ENCODE data around the gene AOPEP.

AOPEP gene

DNA sequence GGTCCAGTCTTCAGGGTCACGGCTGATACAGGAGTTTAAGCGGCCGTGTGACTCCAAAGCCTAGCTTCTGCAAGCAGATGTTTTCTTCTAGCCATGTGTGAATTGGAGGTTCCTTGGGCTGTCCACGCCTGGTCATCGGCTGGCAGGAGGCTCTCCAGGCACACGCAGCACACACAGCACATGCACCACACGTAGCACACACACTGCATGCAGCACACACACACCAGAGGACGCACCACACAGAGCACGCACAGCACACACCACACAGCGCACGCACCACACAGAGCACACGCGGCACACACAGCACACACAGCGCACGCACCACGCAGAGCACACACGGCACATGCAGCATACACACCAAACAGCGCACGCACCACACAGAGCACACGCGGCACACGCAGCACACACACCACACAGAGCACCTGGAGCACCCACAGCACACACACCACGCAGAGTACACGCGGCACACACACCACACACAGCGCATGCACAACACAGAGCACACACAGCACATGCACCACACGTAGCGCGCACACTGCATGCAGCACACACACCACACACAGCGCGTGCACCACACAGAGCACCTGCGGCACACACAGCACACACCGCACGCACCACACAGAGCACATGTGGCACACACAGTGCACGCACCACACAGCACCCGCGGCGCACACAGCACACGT lies 356.7 kb downstream of the AOPEP start:
- DNase-seq (ENCODE audit: low read depth in 3 of 3) = no peak

DNA sequence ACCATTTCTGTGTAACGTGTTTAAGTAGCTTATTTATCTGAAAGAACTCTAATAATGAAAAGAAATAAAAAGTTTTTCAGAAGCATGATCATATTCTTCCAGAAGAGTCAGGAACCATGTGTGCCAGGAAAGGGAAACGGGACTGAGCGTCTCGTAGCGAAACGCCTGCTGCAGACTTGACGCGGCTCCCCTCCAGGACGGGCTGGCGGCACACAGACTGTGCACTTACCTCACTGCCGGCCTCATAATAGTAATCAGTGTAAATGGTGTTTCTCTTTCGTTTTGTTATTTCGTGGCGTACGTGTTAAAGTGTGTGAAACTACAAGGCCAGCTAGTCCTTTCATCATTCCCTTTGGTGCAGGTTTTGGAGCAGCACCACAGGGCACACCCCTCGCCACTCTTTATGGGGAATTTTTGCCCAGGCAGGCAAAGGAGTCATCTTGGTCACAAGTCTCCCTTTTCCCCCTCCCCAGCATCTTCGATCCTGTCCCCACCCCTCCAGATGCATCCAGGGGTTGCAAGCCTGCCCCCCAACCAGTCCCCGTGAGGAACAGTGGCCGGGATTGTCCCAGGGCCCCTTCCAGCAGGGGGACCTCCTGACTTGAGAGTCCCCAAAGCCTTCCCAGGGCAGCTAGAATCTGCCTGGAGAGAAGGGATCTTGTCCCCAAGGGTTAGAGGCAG lies 357.9 kb downstream of the AOPEP start:
- DNase-seq (ENCODE audit: low read depth in 3 of 3) = no peak

DNA sequence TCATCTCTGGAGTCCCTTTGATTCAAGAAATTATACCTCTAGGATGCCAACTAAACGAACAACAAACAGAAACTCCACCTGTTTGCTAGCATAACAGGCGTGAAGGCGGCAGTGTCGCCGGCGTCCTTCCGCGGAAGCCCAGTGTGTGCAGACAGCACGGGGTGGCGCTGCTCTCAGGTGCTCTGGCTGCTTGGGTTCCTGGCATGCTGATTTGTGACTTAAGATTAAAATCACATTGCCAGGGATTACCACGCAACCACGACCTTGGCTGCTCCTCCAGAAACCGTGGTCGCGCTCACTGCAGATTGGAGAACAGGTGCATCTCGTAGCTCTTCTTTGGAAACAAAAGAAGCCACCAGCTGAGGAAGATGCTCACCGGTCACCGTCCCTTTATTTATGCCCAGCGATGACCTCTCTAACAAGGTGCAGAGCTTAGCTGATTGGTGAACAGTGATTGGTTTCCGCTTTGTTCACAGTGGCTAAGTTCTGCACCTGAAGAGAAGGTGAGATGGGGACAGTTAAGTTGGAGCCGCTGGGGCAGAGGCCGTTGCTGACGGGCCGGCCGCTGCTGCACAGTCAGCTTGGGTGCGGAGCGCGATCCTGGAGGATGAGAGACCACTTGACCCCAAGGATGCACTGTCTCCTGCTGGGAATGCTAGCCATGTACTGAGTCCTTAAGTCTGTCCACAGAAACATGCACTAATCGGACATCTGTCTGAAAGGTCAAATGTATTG lies 358.7 kb downstream of the AOPEP start:
- no peak for DNase-seq (ENCODE audit: low read depth in 3 of 3)

DNA sequence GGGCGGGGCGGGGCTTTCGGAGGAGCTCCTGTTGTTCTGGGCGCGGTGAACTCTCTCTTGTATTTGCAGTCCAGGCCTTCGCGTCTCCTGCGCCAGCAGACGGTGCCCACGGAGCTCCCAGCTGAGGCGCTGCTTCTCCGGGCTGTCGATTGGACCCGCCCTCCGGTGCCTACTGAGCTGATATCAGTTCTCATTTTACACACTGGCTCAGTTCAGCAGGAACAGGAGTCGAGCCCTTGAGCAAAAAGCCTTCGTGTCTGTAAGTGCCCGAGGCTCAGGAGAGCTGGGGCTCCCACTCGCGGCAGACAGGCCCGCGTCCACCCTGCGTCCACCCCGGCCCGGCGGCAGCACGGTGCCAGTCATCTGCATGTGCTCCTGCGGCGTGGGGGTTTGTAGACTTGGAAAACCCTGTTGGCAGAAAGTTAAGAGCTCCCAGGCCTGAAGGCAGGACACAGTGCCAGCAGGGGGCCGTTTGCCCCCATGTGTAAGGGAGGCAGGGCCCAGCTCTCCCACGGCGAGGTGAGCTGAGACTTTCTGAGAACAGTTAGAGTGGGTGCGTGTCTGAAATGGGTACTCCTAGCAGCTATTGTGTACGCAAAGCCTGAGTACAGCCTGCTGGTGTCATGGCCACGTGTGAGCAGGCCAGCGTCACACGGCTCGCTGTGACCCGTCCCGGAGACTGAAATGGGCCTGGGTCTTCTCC lies 359.5 kb downstream of the AOPEP start:
- DNase-seq (ENCODE audit: low read depth in 3 of 3) = no peak

DNA sequence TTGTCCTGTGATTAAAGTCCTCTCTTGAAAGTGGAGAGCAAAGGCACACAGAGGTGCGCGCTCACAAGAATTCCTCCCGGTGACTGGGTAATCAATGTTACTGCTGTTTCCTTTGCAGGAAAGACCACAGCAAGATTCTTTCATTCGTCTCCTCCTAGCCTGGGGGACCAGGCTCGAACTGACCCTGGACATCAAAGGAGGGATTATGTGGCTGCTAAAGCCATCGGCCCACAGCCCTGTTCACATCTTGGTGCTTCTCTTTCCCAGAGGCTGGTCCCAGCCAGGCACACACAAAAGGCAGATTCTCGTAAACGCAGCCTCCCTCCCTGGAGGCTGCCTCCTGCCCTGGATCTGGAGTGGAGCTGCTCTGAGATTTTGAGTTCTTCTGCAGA lies 360.1 kb downstream of the AOPEP start:
- DNase-seq (ENCODE audit: low read depth in 3 of 3) = no peak

DNA sequence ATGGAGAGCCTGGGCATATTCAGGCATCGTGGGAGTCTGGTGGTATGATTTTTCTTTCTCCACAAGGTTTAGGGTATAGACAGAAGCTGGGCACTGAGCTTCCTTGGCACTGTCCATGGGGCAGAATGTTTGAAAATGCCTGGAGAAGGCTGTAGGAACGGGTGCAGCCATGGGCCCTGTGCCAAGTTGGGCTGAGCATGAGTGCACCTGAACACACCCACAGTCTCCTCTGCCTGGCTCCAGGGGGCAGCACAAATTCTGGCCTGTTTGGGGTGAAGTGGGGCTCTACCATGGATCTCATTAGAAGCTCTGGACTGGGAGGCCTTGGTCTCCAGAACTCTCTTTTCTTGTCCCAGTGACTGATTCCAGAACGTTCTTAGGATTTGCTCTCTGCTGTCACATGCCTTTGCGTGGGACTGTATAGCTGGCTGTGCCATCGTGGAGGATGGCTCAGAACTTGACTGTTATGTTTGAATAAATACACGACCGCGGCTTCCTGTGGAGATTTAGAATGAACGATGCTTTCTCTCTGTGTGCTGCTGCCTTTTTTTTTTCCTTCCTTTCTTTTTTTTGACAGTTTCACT lies 361.3 kb downstream of the AOPEP start:
- no peak for DNase-seq (ENCODE audit: low read depth in 3 of 3)

DNA sequence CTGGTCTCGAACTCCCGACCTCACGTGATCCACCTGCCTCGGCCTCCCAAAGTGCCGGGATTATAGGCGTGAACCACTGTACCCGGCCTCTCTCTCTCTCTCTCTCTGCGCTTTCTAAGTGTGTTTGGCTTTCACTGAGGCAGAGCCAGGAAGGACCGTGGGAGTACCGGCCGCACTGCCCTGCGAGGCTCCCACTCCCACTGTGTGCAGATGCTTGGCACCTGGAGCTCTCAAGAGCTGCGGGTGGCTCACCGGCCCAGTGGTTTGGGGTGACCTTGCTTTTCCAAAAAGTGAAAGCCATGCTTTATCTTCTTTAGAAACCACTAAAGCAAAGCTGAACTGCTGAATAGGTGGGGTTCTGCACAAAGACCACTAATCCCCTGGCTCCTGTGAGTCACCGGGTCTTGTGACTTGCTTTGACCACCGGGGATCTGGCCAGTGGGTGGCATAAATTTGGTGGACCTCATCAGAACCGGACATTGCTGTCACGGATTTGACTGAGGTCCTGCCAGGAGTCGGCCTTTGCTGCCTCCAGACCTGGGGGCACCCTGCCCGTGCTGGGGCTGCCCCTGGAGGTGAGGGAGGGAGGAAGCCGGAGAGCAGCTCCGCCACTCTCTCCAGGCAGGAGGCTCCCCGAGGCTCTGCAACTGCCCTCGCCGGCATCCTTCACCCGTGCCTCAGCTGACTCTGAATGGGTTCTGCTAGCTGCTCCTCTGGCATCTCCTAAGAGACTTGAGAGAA lies 362.1 kb downstream of the AOPEP start:
- no peak for DNase-seq (ENCODE audit: low read depth in 3 of 3)

DNA sequence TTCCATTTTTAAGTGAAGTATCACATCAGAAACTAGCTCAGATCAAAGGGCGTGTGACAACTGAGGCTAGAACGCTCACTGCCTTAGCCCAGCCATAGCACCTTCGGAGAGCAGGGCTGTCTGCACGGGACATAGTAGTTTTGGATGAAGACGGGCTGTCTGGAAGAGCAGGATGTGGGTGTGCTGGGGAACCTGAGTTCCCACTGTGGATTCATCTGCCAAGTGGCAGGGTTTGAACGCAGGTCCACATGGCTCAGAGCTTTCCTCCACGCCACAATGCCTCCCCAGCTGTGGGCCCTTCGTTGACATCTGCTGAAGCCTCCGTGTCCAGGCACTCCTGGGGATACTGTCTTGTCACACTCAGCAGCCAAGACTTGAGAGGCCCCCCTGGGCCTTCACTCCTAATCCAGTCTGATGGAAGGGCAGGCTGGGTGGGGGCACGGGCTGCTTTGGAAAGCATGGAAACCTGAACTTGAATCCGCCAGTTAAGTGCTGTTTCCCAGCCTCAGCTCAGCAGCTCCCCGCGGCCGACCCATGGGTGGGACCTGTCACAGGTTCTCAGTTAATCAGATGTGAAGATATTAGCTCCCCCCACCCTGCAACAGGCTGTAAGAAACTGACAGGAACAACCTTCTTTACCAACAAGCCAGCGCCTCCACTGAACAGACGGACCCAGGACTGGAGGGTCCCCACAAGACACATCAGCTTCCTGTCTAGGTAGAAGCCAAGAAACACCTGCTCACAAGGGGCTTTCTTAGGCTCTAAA lies 362.9 kb downstream of the AOPEP start:
- no peak for DNase-seq (ENCODE audit: low read depth in 3 of 3)

DNA sequence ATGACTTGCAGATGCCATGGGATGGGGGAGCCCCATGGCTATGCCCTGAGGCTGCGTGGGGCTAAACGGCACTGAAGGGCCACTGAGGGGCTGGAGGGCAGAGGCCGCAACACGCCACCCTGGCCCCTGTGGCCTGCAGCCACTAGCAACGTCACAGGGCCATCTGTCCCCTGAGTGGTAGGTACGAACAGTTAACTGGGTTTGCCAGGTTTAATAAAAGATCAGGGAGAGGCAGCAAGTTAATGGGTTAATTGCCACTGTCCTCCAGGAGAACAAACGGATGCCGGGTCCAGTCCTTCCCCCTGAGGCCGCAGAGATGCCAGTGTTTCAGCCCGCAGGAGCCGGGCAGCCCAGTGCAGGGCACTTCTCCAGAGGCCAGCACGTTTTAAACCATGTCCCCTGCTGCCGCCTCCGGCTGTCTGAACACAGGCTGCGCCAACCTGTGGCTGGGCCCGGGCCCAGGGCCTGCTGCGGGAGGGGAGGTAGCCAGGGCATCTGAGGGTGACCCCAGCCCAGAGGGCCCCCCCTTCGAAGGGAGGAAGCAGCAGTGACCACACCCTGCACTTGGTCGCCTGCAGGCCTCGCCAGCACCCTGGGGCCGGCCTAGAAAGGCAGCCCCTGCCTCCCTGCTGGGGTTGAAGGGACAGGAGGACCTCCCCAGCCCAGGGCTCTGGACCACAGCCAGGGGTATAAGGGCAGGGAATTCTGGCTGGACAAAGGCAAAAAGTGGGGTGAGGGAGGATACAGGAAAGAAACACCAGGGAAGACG lies 363.7 kb downstream of the AOPEP start:
- DNase-seq (ENCODE audit: low read depth in 3 of 3) = no peak

DNA sequence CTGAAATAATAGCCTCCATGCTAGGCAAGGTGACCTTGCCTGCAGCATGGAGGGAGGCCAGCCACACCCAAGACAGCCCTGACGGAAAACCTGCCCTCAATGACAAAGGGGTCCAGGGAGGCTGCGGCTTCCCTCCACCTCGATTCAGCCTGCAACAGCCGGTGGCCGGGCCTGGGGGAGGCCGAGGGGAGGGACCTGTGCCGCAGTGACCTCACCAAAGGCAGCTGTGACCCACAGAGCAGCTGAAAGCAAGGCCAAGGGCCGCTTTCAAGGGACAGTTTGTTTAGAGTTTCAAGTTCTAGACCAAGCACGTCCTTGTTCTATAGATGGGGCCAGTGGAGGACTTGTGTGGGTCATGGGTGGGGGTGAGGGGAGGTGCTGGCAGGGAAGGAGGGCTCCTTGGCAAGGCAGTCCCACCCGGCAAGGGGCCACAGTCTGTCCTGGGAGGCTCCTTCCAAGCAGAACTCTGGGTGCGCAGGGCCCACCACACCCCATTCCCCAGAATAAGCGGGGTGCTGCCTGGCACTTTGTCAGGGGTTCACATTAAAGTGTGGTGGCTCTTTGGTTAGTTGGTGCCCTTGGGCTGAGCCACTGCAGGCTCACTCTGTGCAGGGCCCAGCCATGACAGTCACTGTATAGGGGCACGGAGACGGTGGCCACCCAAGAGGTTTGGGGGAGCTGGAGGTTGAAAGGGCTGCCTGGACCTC lies 364.5 kb downstream of the AOPEP start:
- DNase-seq (ENCODE audit: low read depth in 3 of 3) = no peak

DNA sequence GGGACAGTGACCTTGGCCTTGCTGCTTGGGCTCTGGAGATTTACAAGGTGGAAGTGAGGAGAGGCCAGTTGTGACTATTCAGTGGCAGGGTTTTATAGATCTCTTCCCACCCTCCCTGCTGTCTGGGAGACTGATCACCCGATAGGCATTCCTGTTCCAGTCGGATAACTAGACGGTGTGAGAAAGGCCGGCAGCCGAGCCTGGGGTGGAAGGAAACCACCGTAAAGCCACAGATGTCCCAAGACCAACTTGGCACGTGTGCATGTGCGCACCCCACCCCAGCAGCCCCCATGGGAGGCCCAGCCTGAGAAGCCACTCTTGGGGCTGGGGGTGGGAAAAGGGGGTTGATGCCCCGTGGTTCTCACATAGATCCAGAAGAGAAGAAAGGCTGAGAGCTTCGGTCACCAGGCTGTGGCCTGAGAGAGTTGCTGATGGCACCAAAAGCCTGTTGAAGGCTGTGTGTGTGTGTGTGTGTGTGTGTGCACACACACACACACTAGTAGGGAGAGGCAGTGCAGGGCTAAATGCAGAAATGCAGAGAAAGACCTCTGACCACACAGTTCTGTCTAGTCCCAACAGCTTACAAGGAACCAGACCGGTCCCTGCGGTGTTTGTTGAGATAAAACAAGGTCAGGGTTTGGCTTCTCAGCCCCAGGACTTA lies 365.2 kb downstream of the AOPEP start:
- DNase-seq (ENCODE audit: low read depth in 3 of 3) = no peak

DNA sequence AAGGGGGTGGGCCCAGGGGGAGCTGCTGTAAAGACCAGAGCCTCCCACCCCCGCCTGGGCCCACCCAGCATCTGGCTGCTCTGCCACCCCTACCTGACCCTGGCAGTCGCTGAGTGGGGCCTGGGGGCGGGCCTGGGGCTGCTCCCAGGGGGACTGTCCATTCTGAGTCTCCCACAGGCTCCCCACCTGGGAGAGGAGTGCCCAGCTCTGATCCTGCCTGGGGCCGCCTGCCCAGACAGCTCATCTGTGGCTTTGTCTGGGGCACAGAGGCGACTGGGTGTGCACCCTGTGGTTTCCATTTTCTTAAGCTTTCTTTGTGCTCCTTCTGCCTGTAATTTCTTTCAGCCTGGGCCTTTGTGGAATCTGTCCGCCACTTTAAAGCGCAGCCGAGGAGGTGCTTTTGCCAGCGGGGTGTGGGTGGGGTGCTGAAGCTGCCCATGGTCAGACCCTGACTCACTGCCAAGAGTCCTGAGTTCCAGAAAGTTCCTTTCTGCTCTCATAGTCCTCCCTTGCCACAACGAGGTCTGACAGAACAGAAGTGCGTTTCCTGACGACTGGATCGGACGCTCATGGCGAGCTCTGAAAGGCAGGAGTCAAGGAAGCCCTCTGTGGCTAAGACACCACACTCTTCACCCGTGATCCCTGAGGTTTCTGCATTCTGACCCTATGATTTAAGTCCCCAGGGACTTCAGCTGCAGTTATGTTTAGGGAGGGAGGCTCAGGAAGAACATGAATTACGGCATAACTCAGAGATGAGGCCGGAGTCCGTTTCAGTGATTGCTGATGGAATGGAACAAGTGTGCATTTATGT lies 366.0 kb downstream of the AOPEP start:
- DNase-seq (ENCODE audit: low read depth in 3 of 3) = no peak

DNA sequence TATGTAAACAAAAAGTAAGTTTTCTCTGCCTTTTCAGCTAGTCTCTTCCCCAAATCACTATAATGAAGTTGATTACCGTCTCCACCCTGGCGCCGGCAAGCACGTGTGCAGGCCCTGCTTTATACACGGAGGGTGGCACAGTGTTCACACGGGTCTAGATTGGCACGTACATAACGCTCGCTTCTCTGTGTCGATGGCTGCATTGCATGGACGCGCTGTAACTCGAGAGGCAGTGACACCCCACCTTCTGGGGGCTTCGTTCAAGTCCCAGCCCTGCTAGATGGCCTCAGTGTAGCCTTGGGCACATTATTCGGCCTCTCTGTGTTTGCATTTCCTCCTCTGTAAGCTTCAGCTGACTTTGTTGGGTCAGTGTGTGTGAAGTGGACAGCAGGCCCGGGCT lies 367.1 kb downstream of the AOPEP start:
- DNase-seq (ENCODE audit: low read depth in 3 of 3) = no peak

DNA sequence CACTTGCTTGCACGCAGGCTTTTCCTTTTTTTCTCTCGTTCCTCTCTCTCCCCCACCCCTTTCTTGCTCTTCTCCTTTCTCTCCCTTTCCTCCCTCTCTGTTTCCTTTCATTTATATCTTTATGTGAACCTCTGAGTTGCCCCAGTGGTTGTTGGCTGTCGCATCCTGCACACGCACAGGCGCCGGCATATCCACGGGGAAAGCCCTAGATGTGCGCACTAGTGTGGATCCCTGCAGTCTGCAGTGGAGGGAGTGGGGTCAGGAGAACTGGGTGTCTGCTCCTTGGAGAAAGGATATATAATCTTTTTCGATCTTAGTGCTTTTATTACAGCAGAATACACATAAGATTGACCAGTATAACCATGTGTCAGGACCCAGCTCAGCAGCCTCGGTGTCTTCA lies 367.5 kb downstream of the AOPEP start:
- DNase-seq (ENCODE audit: low read depth in 3 of 3) = no peak

DNA sequence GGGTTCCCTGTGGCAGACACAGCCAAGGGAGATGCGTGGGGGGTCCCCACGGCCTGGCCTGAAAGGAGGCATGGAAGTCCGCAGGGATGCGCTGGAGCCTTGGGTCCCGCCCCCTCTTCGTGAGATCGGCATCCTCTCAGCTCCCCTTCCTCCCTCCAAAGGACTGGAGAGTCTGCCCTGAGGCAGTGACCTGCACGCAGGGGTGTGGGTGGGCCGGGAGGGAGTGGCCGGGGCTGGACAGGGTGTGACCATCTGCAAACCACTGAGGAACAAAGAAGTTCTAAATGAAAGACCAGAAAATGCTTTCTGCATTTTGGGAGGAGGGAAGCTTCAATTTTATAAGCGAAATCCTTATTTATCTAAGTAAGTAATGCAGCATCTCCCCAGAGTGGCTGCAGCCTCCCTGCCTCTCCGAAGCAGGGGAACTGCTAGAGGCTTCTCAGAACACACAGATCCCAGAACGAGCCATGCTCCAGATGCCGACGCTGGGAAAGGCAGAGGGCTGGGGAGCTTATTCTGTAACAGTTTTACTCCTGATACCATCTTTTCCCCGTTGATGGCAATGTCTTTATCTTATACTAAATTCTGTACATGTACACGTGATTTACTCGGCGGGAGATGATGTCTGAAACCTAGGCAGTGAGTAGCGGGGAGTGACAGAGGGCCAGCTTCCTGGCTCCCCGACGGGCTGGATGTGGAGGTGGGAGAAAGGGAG lies 369.3 kb downstream of the AOPEP start:
- no peak for DNase-seq (ENCODE audit: low read depth in 3 of 3)

DNA sequence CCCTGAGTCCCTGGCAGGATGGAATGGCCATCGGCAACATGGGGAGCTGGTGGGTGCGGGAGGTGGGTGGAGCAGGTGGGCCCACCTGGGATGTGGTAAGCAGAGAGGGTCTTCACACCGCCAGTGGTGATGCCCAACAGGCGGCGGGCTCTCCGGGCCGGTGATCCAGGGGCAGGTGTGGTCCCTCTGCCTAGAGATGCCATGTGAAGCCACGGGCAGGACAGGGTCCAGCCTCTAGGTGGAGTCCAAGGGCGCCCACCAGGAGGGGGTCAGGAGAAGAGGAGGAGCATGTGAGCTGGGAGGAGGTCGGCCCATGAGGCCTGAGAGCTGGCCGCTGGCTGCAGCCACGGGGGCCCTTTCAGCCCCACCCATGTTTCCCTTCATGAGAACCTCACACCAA lies 369.9 kb downstream of the AOPEP start:
- DNase-seq (ENCODE audit: low read depth in 3 of 3) = no peak

DNA sequence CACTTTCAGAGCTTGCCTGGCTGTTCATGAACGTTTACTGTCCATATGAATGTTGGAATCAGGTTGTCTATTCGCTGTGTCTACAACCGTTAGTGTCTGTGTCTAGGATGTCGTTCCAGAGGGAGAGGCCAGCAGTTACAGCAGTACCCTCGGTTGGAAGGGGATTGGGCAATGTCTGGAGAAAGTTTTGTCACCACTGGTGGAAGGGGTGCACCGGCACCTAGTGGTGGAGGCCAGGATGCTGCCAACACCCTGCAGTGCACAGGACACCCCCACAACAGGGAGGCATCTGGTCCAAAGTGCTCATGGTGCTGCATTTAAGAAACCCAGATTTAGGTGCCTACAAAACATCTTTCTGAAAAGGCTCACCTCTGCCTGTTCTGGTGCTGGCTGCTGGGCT lies 370.3 kb downstream of the AOPEP start:
- DNase-seq (ENCODE audit: low read depth in 3 of 3) = no peak

Data from stimulated activated CD4-positive, alpha-beta T cell treated with anti-CD3 and anti-CD28 coated beads, TNF-alpha, amount 100 ng/mL, for 24 hours (primary cell).